HG03442 (cell line): ENCODE data around the gene BDKRB1.

Experiments used
- ATAC-seq: cut with Tn5 transposase; IDR thresholded peaks from one replicate; pipeline ENCODE4 v1.9.1; 2021; ENCODE audit warnings: mild to moderate bottlenecking, moderate library complexity; ENCODE audit not compliant: unreplicated experiment

BDKRB1 gene

GRCh38 chr14:96260341-96260821 lies 4.4 kb downstream of the BDKRB1 start:
- ATAC-seq = no peak

GRCh38 chr14:96261053-96261452 lies 5.0 kb downstream of the BDKRB1 start:
- ATAC-seq = no peak

GRCh38 chr14:96261772-96262655 lies 6.0 kb downstream of the BDKRB1 start:
- no peak for ATAC-seq

- ATAC-seq = no peak
These were observed 7.6 kb downstream of the BDKRB1 start for GRCh38 chr14:96263347-96264199.

- no peak for ATAC-seq
These were observed 8.2 kb downstream of the BDKRB1 start for GRCh38 chr14:96264200-96264553.

GRCh38 chr14:96264853-96265252 lies 8.8 kb downstream of the BDKRB1 start:
- ATAC-seq = no peak

- no peak for ATAC-seq
These were observed 9.5 kb downstream of the BDKRB1 start for GRCh38 chr14:96265383-96266095.

- no peak for ATAC-seq
These were observed 11.3 kb downstream of the BDKRB1 start for GRCh38 chr14:96267336-96267735.

- no peak for ATAC-seq
These were observed 11.9 kb downstream of the BDKRB1 start for GRCh38 chr14:96267916-96268315.

- no peak for ATAC-seq
These were observed 12.7 kb downstream of the BDKRB1 start for GRCh38 chr14:96268431-96269358.

GRCh38 chr14:96269359-96269710 lies 13.3 kb downstream of the BDKRB1 start:
- no peak for ATAC-seq

- no peak for ATAC-seq
These were observed 14.8 kb downstream of the BDKRB1 start for GRCh38 chr14:96270565-96271420.

GRCh38 chr14:96271421-96271762 lies 15.4 kb downstream of the BDKRB1 start:
- no peak for ATAC-seq

GRCh38 chr14:96272777-96273473 lies 16.9 kb downstream of the BDKRB1 start:
- ATAC-seq = no peak

- ATAC-seq = no peak
These were observed 17.6 kb downstream of the BDKRB1 start for GRCh38 chr14:96273629-96274028.

GRCh38 chr14:96274122-96274521 lies 18.1 kb downstream of the BDKRB1 start:
- no peak for ATAC-seq

GRCh38 chr14:96274543-96274942 lies 18.5 kb downstream of the BDKRB1 start:
- no peak for ATAC-seq

- ATAC-seq = no peak
These were observed 19.4 kb downstream of the BDKRB1 start for GRCh38 chr14:96275177-96276112.
